ENCODE data around the gene RC3H2.

The RC3H2 gene

GRCh38 chr9:122904823-122905710 is at the start of gene RC3H2:
Gene RC3H2, minus strand, starts transcription at chr9:122905359. Its CDS starts 7,850 bp downstream, at chr9:122897509.
- DNase-seq (ENCODE audit: low read depth in 2 of 2), result peak; percentile 91 to 97

- DNase-seq (ENCODE audit: low read depth in 2 of 2), result no peak
These were observed 49.1 kb upstream of the RC3H2 start for GRCh38 chr9:122954253-122954691.

GRCh38 chr9:122951056-122951455 is 45.9 kb upstream of the RC3H2 start:
- no peak for DNase-seq (ENCODE audit: low read depth in 2 of 2)

GRCh38 chr9:122950263-122950662 is 45.1 kb upstream of the RC3H2 start:
- no peak for DNase-seq (ENCODE audit: low read depth in 2 of 2)

GRCh38 chr9:122949696-122950095 is 44.5 kb upstream of the RC3H2 start:
- DNase-seq (ENCODE audit: low read depth in 2 of 2), result no peak

GRCh38 chr9:122948313-122948712 is 43.2 kb upstream of the RC3H2 start:
- DNase-seq (ENCODE audit: low read depth in 2 of 2), result no peak

- DNase-seq (ENCODE audit: low read depth in 2 of 2), result no peak
These were observed 41.4 kb upstream of the RC3H2 start for GRCh38 chr9:122946461-122947005.

- DNase-seq (ENCODE audit: low read depth in 2 of 2), result no peak
These were observed 40.1 kb upstream of the RC3H2 start for GRCh38 chr9:122944960-122945888.

GRCh38 chr9:122941582-122942234 is 36.5 kb upstream of the RC3H2 start:
- DNase-seq (ENCODE audit: low read depth in 2 of 2), result no peak

- DNase-seq (ENCODE audit: low read depth in 2 of 2), result peak; percentile 95 to 97
These were observed 35.8 kb upstream of the RC3H2 start, which contains the start of gene RABGAP1 for GRCh38 chr9:122940749-122941581. Gene RABGAP1, plus strand, starts transcription at chr9:122941020. Its CDS starts 16,040 bp downstream, at chr9:122957060.

GRCh38 chr9:122940454-122940748 is 35.2 kb upstream of the RC3H2 start:
- DNase-seq (ENCODE audit: low read depth in 2 of 2), result no peak

- DNase-seq (ENCODE audit: low read depth in 2 of 2), result no peak
These were observed 34.4 kb upstream of the RC3H2 start for GRCh38 chr9:122939601-122940000.

- DNase-seq (ENCODE audit: low read depth in 2 of 2), result no peak
These were observed 31.7 kb upstream of the RC3H2 start for GRCh38 chr9:122936883-122937282.

GRCh38 chr9:122936464-122936863 is 31.3 kb upstream of the RC3H2 start:
- DNase-seq (ENCODE audit: low read depth in 2 of 2), result no peak

GRCh38 chr9:122931226-122932121 is 26.3 kb upstream of the RC3H2 start, which contains the start of gene ZBTB26:
Gene ZBTB26, minus strand, starts transcription at chr9:122931512. Its CDS starts 11,578 bp downstream, at chr9:122919934.
- peak; percentile 72 to 78 for DNase-seq (ENCODE audit: low read depth in 2 of 2)

- DNase-seq (ENCODE audit: low read depth in 2 of 2), result no peak
These were observed 25.5 kb upstream of the RC3H2 start for GRCh38 chr9:122930541-122931225.

GRCh38 chr9:122929796-122930354 is 24.7 kb upstream of the RC3H2 start:
- DNase-seq (ENCODE audit: low read depth in 2 of 2), result no peak

- DNase-seq (ENCODE audit: low read depth in 2 of 2), result no peak
These were observed 18.8 kb upstream of the RC3H2 start for GRCh38 chr9:122923947-122924346.

- DNase-seq (ENCODE audit: low read depth in 2 of 2), result no peak
These were observed 17.6 kb upstream of the RC3H2 start for GRCh38 chr9:122922713-122923112.
